GM10248 (cell line): Measurements from ENCODE around the gene HEYL.
A peak's percentile ranks its signal among the peaks of the same experiment; 100 is the strongest.

ENCODE experiments used
- CTCF ChIA-PET: fragments of 300-600 bp; sonication (Branson Sonifier 250); formaldehyde crosslinking; extraction: SDS; loops from one replicate; lab custom pipeline; 2021; ENCODE audit warnings: antibody characterized with exemption; lab: Yijun Ruan, JAX
- POLR2A ChIA-PET: fragments of 350-650 bp; sonication (Branson Sonifier 250); formaldehyde crosslinking; extraction: SDS; loops from one replicate; lab custom pipeline; 2020; ENCODE audit warnings: antibody characterized with exemption; lab: Yijun Ruan, JAX
- DNase-seq: peaks from one replicate; pipeline ENCODE4 v3.0.0; 2012; ENCODE audit errors: extremely low spot score
- CTCF ChIP-seq: IDR thresholded peaks from 2 replicates; pipeline ENCODE4 v1.5.1; 2012; ENCODE audit warnings: mild to moderate bottlenecking, low read depth; ENCODE audit errors: extremely low read depth, missing control alignments, control extremely low read depth

Gene HEYL

GRCh38 chr1:39677645-39678044 is 38.2 kb upstream of the HEYL start:
- no peak for TF ChIP-seq CTCF
- no peak for DNase-seq
- ChIA-PET POLR2A (no interaction called here), CTCF (interaction anchor here (1.5 to 13.8 kb wide), 4 partner anchors 10 to 122 kb away, joined by 3 to 276 read pairs (median 4); no protein-coding TSS in a partner anchor)

GRCh38 chr1:39676948-39677548 is 37.6 kb upstream of the HEYL start:
- CTCF ChIA-PET = interaction anchor here (1.5 to 13.8 kb wide), 3 partner anchors 11 to 122 kb away, joined by 3 to 276 read pairs (median 3); no protein-coding TSS in a partner anchor
- TF ChIP-seq CTCF = no peak
- no peak for DNase-seq
- POLR2A ChIA-PET = no interaction called here

- no peak for DNase-seq
- CTCF ChIA-PET = interaction anchor here (1.1 to 13.8 kb wide), 4 partner anchors 19 to 98 kb away, joined by 3 to 276 read pairs (median 3); no protein-coding TSS in a partner anchor
Observed at GRCh38 chr1:39675220-39675619, 35.8 kb upstream of the HEYL start.

GRCh38 chr1:39673215-39673614 is 33.8 kb upstream of the HEYL start:
- ChIA-PET CTCF (interaction anchor here (1.0 to 13.8 kb wide), 24 partner anchors 8 to 125 kb away, joined by 3 to 276 read pairs (median 6); partner anchors contain the start of gene HPCAL4), POLR2A (no interaction called here)
- TF ChIP-seq CTCF = no peak
- no peak for DNase-seq

More at GRCh38 chr1:39675220-39675619, 35.8 kb upstream of the HEYL start:
- POLR2A ChIA-PET = no interaction called here
- TF ChIP-seq CTCF = no peak

GRCh38 chr1:39672551-39672947 is 33.1 kb upstream of the HEYL start:
- TF ChIP-seq CTCF = peak; percentile 55
- DNase-seq = peak; percentile 61
- ChIA-PET CTCF (interaction anchor here (0.8 to 13.8 kb wide), 28 partner anchors 9 to 414 kb away, joined by 3 to 276 read pairs (median 5); partner anchors contain the start of gene HPCAL4), POLR2A (no interaction called here)

GRCh38 chr1:39671793-39672550 is 32.5 kb upstream of the HEYL start, which contains the start of gene NT5C1A:
Gene NT5C1A (minus strand): TSS chr1:39672107. CDS start chr1:39672038, 69 bp downstream.
- DNase-seq = peak; percentile 66
- POLR2A ChIA-PET = no interaction called here
- CTCF ChIA-PET = interaction anchor here (0.8 to 13.8 kb wide), 26 partner anchors 9 to 413 kb away, joined by 3 to 276 read pairs (median 5); partner anchors contain the start of gene HPCAL4
- no peak for TF ChIP-seq CTCF
